ENCODE measurements around the gene GIMAP8.
A peak's percentile ranks its signal among the peaks of the same experiment; 100 is the strongest.

The GIMAP8 gene

DNA sequence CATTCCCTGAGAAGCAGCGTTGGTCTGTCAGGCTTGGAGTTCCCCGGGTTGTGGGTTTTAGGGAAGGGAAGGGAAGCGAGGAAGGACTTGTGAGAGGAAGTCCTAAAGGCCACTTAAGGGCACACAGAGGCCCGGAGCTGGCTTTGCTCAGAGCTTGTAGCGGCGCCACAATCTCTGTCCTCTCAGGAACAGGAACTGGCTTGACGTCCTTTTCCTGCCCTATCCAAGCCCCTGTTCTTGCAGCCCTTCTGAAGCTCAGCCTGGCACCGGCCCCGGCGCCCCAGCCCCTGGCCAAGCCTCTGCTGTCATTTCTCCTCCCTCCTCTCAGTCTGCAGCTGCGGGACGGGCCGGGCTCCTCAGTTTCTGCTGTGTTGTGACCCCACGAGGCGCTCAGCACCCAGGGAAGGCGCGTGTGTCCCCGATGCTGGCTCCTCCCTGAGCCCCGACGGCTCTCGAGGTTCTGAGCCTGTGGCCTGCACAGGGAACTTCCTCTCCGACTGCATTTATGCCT is at the start of gene GIMAP8:
Gene GIMAP8 (plus strand): TSS at position 140 of the 511 bp plus-strand sequence. CDS start 16,069 bp downstream, outside the sequence.
- DNase-seq (ENCODE audit: low read depth in 3 of 3): peak in 2 of 3 experiments; percentile 28 to 55

DNA sequence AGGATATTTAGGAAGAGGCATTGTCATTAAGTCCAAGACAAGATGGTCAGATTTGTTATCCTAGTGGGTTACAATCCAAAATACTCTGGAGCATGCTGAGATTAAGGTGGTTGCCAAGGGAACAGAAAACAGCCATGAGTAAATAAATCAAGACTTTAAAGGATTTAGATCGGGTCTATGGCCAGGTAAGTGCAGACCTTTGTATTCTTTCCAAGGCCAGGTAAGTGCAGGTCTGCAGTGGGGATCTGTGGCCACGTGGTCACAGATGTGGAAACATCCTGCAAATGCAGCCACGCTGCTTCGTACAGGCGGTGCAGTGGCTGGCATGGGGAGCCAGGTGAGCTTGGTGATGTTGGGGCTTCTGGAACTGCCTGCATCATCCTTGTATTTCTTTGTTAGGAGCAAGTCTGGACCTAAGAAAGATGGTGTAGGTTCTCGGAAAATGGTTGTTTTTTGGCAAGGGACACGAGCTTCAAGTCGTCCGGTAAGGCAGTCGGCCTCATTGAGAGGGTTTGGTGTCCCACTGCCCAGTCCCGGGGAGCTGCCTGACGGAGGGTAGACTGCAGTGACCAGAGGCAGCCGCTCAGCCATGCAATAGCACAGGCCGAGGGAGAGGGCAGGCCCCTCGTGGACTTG is 49.5 kb upstream of the GIMAP8 start:
- DNase-seq (ENCODE audit: low read depth in 3 of 3): no peak

DNA sequence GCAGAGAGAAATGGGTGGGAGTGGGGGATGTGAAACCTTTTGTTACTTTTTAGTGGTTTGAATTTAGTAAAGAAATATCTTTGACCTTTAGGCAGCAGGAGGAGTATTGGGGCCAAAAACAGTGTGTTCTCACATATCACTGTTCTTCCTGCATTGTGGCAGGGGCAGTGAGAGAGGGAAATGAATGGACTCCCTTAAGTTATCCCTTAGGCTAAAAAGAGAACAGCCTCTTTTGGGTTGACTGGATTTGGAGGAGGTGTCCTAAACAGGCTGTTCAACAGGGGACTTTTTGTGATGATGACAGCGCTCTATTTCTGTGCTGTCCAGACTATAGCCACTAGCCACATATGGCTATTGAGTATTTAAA is 49.0 kb upstream of the GIMAP8 start:
- no peak for DNase-seq (ENCODE audit: low read depth in 3 of 3)

DNA sequence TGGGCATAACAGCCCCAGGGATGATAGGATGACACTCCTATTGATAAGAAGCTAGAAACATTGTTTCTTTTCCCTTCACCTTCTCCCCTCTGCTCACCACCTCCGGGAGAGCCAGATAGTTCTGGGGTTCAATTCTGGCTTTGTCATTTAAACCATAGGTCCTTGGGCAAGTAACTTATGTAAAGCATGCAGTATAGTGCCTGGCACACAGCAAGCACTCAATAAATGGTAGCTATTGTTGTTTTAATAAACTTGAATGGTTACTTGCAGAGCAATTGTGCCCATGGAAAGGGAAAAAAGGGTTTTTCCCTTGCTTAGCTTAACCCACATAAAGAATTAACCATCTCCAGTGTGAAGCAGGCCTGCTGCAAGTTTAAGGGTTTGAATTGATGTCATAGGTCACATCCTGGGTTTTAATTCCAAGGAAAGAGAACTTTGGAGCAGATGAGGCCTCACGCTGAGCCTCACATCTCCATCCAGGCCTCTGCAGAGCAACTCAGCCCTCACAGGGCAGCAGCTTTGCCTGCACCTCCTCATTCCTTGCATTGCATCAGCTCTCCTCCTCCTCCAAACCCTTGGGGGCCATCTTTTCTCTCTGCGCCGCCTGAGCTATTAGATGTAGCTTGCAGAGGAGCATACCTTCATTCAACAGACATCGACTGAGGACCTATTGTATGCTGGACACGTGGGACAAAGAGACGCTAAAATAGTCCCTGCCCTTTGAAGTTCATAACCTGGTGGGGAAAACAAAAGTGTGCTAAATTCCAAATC is 48.4 kb upstream of the GIMAP8 start:
- DNase-seq (ENCODE audit: low read depth in 3 of 3): no peak

DNA sequence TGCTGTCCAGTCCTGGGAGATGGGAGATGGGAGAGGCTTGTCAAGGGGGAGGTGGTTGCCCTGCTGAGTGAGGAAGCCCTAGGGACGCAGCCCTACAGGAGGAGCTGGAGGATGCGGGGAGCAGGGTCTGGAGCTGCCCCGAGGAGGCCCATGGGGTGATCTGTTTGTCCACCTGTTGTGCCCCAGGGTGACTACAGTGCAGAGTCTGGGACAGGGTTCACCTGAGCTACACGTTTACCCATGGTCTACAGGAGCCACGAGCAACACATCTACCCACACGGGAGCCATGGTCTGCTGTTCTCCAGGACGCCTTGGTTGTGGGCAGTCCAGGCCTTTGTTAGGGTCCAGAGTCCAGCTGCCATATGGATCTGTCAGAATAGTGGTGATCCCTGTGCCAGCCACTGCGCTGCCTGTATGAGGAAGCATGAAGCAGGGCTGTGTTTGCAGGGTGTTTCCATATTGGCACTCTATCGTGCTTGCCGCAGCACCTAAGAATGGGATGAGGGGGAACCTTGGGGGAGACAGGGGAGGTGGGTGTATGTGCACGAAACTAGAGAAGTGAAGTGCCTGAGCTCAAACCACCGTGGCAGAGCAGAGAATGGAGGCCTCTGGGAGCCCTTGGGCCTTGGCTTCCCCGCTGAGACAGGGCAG is 47.6 kb upstream of the GIMAP8 start:
- no peak for DNase-seq (ENCODE audit: low read depth in 3 of 3)

DNA sequence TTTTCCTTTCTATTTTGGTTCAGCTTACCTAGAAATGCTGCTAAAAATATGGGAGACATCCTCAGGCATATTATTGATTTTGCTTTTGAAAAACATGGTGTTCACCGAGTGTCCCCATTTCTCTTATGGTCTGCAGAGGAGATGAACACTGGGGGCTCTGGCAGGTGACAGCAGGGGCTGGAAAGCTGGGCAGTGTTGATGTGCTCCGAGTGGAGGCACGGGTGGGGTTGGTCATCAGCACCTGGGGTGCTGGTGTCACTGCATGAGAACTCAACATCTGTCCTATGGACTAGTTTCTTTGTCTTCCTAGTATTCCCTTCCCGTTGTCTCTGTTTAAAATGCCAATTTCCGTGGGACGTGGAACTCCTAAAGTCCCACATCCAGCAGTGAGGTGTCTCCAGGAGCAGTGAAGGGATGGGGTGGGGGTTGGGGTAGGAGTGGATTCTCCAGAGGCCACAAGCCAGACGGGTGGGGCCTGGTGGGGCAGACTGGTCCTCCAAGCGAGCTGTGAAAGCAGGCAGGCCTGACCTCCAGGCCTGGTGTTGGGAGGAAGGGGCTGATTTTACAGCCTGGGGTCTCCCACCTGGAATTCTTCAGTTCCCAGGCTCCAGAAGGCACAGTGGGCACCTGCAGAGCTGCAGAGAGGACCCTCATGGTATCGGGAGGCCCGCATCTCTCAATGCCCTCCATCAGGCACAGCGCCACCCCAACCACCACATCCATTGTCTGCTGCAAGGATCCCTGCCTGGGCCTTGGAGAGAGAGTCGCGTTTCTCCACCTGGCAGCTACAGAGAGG is 46.9 kb upstream of the GIMAP8 start:
- no peak for DNase-seq (ENCODE audit: low read depth in 3 of 3)

DNA sequence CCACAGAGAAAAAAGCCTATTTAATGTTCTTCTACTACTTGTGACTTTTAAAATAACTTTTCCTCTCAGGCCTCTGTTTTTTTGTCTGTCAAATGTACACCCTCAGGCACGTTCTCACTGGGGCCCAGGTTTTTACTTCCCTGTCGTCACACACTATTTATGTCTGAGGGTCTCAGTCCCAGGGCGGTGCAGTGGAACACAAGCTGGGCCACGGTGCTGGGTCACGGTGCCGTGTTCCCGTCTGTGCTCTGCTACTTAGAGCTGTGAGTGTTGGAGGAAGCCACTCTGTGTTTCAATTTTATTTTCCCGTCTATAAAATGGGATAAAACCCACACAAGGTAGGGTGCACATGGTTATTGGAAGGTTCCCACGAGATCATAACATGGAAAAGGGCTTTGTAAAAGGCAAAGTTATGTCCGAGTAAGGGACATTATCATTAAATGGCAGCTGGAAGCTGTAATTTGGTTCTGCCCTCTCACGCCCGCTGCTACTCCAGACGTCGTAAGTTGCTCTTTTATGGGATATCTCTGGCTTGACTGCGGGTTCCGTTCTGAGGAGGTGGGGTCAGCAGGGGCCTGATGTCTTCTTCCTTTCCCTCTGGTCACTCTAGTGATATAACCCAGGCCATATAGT is 46.1 kb upstream of the GIMAP8 start:
- DNase-seq (ENCODE audit: low read depth in 3 of 3): no peak

DNA sequence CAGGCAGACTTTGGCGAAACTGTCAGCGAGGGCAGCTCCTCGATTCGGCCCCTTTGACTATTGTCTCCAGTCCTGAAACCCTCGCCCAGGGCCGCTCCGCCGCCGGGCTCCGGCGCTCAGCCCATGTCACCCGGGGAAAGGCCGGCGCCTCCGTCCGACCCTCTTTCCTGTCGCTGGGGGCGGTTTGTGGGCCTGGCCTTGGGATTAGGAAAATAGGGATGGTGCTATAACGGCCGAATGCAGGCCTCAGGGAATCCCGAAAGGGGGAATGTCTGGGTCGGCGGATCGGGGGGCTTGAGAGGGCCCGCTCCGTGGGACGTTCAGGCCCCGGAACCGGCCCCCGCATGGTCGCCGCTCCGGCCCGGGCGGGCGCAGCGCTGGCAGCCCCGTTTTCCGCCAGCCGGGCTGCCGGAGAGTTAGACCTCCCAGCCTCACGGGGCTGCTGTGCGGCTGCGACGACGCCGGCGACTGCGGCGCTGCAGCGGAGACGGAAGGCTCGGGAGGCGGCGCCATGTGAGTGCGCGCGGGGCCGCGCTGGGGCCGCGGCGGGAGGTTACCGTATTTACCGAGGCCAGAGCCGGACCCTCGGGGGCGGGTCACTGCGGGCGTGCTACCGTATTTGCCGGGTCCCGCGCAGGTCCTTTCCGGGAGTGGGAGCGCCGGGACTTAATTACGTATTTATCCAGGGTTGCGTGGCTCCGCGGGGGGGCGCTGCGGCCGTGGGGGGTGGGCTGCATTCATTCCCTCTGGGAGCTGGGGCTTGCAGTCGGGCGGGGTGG is 45.4 kb upstream of the GIMAP8 start:
- DNase-seq (ENCODE audit: low read depth in 3 of 3): peak; percentile 41 to 76 (median 56)

DNA sequence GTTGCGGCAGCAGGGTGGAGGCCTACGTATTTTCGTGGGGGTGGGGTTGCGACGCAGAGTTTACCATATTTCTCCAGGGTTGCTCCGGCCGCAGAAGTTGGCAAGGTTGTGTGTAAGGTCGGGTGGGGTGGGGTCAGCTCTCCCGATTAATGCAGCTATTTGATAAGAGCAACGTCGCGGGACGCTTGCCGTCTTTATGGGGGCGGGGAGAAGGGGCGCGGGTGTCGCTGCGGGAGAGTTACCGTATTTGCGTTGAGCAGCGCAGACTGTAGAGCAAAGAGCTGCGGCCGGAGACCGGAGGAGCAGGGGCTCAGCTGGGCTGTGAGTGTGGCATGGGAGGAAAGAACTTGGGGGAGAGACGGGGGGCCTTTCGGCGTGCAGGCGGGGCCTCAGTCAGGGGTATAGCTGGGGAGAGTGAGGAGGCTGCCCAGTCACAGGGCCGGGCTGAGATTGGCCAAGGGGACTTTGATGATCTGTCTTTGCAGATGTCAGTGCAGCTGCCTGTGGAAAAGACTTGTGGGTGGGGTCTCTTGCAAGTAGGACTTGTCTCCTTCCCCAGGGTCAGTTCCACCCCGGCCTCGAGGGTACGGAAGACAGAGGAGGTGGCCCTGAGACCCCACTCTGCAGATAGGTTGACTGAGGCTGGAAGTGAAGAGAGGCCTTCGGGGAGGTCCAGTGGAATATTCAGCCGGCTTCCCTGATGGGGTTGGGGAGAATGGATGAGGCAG is 44.7 kb upstream of the GIMAP8 start:
- DNase-seq (ENCODE audit: low read depth in 3 of 3): no peak

DNA sequence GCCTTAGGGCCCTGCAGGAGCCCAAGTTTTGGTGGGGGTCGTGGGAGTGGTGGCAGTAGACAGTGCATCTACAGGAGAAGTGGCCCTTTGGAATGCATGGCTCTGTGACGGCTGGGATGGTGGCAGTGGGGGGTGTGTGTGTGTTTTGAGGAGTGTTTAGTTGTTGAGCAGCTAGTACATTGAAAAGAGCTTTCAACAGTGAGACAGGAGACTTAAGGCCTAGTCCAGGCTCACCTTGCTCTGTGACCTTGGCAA is 44.2 kb upstream of the GIMAP8 start:
- no peak for DNase-seq (ENCODE audit: low read depth in 3 of 3)

DNA sequence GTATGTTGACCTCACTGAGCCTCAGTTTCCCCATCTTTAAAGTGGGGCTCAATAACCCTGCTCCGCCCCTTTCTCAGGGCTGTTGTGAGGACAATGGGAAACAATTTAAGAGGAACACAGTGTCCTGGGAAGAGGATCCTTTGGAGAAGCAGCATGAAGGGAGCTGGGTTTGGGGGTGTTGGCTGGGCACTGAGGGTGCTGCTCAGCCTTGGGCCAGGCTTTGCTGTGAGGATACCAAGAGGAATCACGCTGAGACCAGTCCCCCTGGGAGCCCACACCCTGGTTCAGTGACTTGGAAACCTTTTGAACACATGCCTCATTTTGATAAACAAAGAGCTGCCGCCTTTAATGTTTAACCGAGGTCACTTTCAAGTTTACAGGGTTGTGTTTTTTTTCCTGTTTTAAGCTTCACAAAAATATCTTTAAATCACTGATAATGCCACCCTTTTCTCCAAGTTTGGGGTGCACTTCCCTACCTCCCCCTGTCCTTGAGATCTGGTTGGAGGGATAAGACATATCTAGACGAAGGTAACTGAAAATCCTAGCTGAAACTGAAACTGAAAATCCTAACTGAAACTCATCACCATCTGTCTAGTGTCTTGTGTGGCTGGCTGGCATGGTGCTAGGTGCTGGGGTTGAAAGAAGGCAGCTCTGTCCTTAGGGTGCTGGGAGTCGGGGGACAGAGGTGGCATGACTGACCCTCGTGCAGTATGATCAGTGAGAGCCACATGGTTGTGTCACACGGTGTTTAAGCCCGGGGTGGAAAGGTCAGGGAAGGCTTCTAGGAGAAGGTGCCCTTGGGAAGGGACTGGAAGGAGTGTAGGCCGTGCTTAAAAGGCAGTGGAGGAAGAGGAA is 43.6 kb upstream of the GIMAP8 start:
- DNase-seq (ENCODE audit: low read depth in 3 of 3): peak in 1 of 3 experiments; percentile 39

DNA sequence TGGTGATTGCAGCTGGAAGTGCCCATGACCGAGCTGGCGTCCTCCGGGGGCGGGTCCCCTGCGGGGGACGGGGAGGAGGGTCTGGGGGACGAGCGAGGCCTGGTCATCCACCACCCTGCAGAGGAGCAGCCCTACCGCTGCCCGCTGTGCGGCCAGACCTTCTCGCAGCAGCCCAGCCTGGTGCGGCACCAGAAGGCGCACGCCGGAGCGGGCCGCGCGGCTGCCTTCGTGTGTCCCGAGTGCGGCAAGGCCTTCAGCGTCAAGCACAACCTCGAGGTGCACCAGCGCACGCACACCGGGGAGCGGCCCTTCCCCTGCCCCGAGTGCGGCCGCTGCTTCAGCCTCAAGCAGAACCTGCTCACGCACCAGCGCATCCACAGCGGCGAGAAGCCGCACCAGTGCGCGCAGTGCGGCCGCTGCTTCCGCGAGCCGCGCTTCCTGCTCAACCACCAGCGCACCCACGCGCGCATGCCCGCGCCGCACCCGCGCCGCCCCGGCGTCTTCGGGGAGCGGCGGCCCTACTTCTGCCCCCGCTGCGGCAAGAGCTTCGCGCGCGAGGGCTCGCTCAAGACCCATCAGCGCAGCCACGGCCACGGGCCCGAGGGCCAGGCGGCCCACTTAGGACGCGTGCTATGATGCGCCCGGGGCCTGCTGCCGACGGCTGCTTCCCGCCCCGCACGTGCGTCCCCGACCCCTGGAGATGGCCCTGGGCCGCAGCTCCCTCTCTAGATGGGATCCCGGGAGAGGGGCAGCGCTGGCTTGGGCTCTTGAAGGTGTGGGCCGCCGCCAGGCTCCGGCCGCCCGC is 42.6 kb upstream of the GIMAP8 start:
- no peak for DNase-seq (ENCODE audit: low read depth in 3 of 3)

DNA sequence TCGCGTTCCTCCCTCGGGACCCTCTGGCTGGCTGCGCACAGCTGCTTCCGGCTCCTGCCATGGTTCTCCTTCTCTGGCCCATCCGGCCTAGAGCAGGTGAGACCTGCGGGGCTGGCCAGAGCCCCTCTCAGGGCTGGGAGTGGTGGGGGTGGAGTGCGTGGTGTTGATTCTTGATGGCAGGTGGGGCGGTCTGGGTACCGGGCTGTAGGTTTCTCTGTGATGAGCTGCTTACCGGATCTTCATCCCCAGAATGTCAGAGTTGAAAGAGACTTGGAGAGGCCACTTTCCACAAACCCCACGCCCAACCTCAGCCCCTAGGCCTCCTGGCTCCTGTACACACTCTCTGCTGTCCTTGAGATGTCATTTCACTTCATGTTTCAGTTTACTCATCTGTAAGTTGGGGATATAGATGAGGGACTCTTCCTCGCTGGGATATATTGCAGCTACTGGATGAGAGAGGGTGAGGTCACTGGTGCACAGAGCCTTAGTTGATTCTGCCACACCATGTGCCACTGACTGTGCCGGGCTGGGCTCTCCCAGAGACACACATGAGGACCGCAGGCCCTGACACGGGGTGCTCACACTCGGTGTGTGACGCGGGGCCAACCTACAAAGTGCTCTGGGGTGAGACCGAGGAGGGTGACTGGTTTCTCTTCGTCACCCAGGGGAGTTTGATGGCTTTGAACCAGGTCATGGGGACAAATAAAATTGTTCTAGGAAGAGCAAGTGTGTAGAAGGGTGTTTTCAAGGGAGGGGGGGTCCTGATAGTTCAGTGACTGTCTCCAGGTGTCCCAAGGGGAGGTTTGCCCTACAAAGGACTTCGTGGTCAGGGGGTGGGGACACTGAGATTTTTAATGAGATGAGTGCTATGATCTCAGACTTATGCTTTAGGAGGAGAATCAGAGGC is 41.8 kb upstream of the GIMAP8 start:
- no peak for DNase-seq (ENCODE audit: low read depth in 3 of 3)

DNA sequence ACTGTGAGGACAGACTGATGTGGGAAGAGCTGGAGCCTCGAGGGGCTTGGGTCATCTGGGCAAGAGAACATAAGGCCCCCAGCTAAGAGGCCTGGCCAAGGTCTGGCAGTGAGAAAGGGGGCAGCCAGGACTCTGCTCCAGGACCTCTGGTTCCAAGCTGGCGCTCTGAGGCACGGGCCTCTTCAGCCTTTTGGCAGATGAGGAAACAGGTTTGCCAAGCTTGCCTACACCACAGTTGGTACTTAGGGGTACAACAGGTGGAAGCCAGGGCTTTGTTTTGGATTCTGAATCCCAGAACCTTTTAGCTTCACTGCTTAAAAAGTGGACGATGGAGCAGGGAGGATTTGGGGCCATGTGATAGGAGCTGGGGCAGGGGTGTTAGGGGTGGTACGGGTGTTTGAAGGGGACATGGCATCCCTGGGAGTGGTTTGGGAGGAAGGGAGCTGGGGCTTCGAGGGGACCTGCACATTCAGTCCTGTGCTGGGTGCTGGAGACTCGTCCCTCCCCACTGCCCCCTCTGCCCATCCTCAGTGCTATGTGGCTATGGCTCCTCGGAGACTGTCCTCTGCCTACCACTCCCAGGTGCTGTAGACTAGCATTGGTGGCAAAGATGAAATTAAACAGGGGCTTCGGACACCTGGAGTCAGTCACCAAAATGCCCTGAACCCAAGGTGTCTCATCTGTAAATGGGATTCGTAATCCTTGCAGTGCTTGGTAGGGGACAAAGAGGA is 41.0 kb upstream of the GIMAP8 start:
- no peak for DNase-seq (ENCODE audit: low read depth in 3 of 3)

DNA sequence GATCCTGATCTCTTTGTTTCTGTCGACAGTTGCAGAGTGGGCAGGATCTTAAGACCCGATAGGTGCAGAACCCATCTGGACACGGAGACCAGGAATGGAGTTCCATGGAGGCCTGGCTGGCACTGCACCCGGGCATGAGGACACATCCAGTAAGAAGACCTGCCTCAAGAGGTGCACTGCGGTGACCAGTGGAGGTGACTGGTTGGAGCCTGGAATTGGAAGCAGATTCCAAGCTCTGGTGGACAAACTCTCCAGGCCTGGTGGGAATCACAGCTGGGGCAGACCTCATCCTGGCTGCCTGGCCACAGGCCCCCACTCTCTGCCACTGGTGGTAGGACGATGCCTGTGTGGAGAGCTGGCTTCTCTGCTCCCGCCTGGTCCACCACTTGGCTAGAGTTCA is 40.3 kb upstream of the GIMAP8 start:
- DNase-seq (ENCODE audit: low read depth in 3 of 3): no peak

DNA sequence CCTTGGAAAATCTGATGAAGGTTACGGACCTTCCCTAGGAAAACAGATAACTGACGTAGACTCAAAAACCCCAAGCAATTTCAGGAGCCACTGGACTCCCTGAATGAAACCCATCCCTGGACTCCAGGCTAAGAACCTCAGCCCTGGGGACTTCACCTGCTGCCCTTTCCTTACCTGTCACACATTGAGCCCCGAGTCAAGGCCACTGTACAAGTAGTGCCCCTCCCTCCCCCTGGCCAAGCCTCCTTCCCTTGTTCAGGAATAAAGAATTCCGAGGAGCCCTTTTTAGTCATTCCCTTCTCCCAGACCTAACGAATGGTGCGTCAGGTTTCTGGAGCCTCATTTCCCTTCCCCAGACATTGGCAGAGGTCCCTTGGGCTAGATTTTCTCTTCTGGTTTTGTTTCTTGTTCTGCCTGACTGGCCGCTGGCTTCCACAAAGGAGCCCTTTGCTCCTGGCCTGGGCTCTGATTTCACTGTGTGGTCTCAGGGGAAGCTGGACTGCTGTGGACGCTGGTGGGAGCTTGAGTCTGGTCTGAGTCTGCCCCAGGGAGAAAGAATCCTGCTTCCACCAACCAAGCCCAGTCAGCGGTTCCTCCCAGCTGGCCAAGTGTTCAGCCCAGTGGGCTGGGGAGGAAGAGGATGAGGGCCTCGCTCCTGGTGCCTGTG is 39.6 kb upstream of the GIMAP8 start:
- no peak for DNase-seq (ENCODE audit: low read depth in 3 of 3)

Measured in stimulated activated CD4-positive, alpha-beta T cell treated with anti-CD3 and anti-CD28 coated beads, TNF-alpha, amount 100 ng/mL, for 24 hours (primary cell).